CD4-positive, CD25-positive, alpha-beta regulatory T cell (primary cell): ENCODE measurements around the gene PAX2. TPM values are rescaled to one million over a fixed set of nuclear protein-coding genes. Genes with fewer than 3 reads are reported as not detected.
A peak's percentile ranks its signal among the peaks of the same experiment; 100 is the strongest.

Experiments
- ATAC-seq, 2 donors: fragments of 150-1000 bp; cut with Tn5 transposase; one replicate each; pipeline ENCODE4 v1.10.0; 2021; ENCODE audit warnings: low read depth in 2 of 2, moderate number of reproducible peaks in 2 of 2, moderate library complexity in 1 of 2
- DNase-seq, 3 donors: peaks; one replicate each; pipeline versions ENCODE4 v3.0.0 to v3.0.0-alpha.2; 2012 to 2022; ENCODE audit warnings: mixed read lengths in 1 of 3
- H3K27ac ChIP-seq: one replicate; pipeline ENCODE4 v1.7.0; 2013; ENCODE audit warnings: mild to moderate bottlenecking, low read length; ENCODE audit not compliant: insufficient read depth, poor library complexity, severe bottlenecking
- H3K27me3 ChIP-seq: one replicate; pipeline ENCODE4 v1.7.0; 2013; ENCODE audit warnings: low read length; ENCODE audit not compliant: control insufficient read depth, insufficient read depth
- H3K36me3 ChIP-seq: one replicate; pipeline ENCODE4 v1.7.0; 2013; ENCODE audit warnings: mild to moderate bottlenecking, low read length, moderate library complexity; ENCODE audit not compliant: control insufficient read depth, insufficient read depth
- H3K4me1 ChIP-seq: 2 replicates; pipeline ENCODE4 v1.7.0; 2013; ENCODE audit warnings: mild to moderate bottlenecking, low read length; ENCODE audit not compliant: insufficient read depth, control insufficient read depth, poor library complexity, severe bottlenecking
- H3K4me3 ChIP-seq: one replicate; pipeline ENCODE4 v1.7.0; 2013; ENCODE audit warnings: low read depth, mild to moderate bottlenecking, low read length, moderate library complexity
- H3K9me3 ChIP-seq, 2 experiments: 1 replicate in 1 of 2; 2 replicates in 1 of 2; pipeline ENCODE4 v1.7.0; 2013; ENCODE audit warnings: low read length in 2 of 2, mild to moderate bottlenecking in 1 of 2, moderate library complexity in 1 of 2; ENCODE audit not compliant: control insufficient read depth in 2 of 2
- H3K27ac Mint-ChIP-seq, 3 donors: one replicate each; pipeline ENCODE4 v1.8.0; 2020 to 2022; ENCODE audit warnings: mild to moderate bottlenecking in 3 of 3, mixed read lengths in 3 of 3, moderate library complexity in 2 of 3
- H3K27me3 Mint-ChIP-seq: one replicate; pipeline ENCODE4 v1.8.0; 2022; ENCODE audit warnings: mild to moderate bottlenecking, mixed read lengths
- H3K36me3 Mint-ChIP-seq: one replicate; pipeline ENCODE4 v1.8.0; 2020; ENCODE audit warnings: mixed read lengths
- H3K4me1 Mint-ChIP-seq, 4 donors: one replicate each; pipeline ENCODE4 v1.8.0; 2020 to 2022; ENCODE audit warnings: mixed read lengths in 4 of 4, mild to moderate bottlenecking in 1 of 4
- H3K4me3 Mint-ChIP-seq, 4 donors: one replicate each; pipeline ENCODE4 v1.8.0; 2020 to 2022; ENCODE audit warnings: mild to moderate bottlenecking in 4 of 4, mixed read lengths in 4 of 4, moderate library complexity in 3 of 4
- H3K9me3 Mint-ChIP-seq, 7 donors: one replicate each; pipeline ENCODE4 v1.8.0; 2020 to 2022; ENCODE audit warnings: mixed read lengths in 7 of 7, mild to moderate bottlenecking in 3 of 7, moderate library complexity in 2 of 7
- polyA plus RNA-seq, 4 donors: library from polyadenylated mRNA; unstranded; fragments of 300-500 nt; fragmentation: Illumina TruSeq; gene quantifications; one replicate each; pipeline ENCODE4 v1.2.3, GENCODE V29; 2021
- total RNA-seq: library from RNA; stranded (reverse); gene quantifications from one replicate; pipeline ENCODE4 v1.2.3, GENCODE V29; 2022

The PAX2 gene
- total and polyA plus RNA-seq, 5 donors from 2014 or later, result 0.08 TPM; not detected in 4

- peaks cover 0 to 2% (median 0%) of the 10 kb centered on the region in 7 donors for H3K9me3 Mint-ChIP-seq
- ATAC-seq, result no peak
- H3K9me3 ChIP-seq, result no peaks in the 10 kb centered on the region
- H3K27ac ChIP-seq, result no peak overlapping the region
- H3K27me3 ChIP-seq, result no peaks in the 10 kb centered on the region
- H3K27me3 Mint-ChIP-seq, result peaks cover 28% of the 10 kb centered on the region
- no peaks in the 10 kb centered on the region for H3K4me1 Mint-ChIP-seq
- H3K27ac Mint-ChIP-seq, result no peak overlapping the region
- H3K4me3 Mint-ChIP-seq, result no peak overlapping the region
- no peaks in the 10 kb centered on the region for H3K36me3 ChIP-seq
- no peak overlapping the region for H3K4me3 ChIP-seq
- no peak for DNase-seq
- H3K36me3 Mint-ChIP-seq, result no peaks in the 10 kb centered on the region
- H3K4me1 ChIP-seq, result no peaks in the 10 kb centered on the region
Measured at GRCh38 chr10:100864036-100864885, 118.9 kb downstream of the PAX2 start.

DNA sequence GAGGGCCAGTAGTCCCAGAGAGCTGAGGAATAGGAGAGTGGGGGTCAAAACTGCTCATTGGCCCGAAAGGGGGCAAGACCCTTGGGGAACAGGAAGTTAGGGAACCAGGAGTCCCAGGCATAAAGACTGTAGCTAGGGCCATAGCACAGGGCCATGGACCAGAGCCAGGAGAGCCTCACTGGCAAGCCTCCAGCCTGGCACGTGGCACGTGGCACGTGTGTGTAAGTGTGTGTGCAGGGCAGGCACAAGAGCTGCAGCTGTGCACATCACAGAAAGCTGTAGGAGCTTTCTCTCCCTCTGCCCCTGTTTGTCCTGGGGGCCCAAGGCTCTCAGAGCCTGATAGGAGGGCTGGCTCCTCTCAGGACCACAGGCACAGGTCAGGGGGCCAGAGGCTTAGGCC, 119.6 kb downstream of the PAX2 start:
- no peaks in the 10 kb centered on the region for H3K4me1 Mint-ChIP-seq
- Histone ChIP-seq H3K27ac (no peak overlapping the region), H3K36me3 (no peaks in the 10 kb centered on the region), H3K9me3 (no peaks in the 10 kb centered on the region), H3K27me3 (no peaks in the 10 kb centered on the region), H3K4me1 (no peaks in the 10 kb centered on the region), H3K4me3 (no peak overlapping the region)
- DNase-seq (no peak), ATAC-seq (no peak)
- peaks cover 0 to 2% (median 0%) of the 10 kb centered on the region in 7 donors for H3K9me3 Mint-ChIP-seq
- H3K27me3 Mint-ChIP-seq, result peaks cover 22% of the 10 kb centered on the region
- H3K4me3 Mint-ChIP-seq, result no peak overlapping the region
- no peaks in the 10 kb centered on the region for H3K36me3 Mint-ChIP-seq
- H3K27ac Mint-ChIP-seq, result no peak overlapping the region

GRCh38 chr10:100866010-100866409, 120.6 kb downstream of the PAX2 start:
- H3K27me3 ChIP-seq, result no peaks in the 10 kb centered on the region
- Mint-ChIP-seq H3K4me1 (no peaks in the 10 kb centered on the region), H3K4me3 (no peak overlapping the region), H3K27me3 (peaks cover 22% of the 10 kb centered on the region), H3K9me3 (peaks cover 0 to 2% (median 0%) of the 10 kb centered on the region in 7 donors), H3K36me3 (no peaks in the 10 kb centered on the region), H3K27ac (no peak overlapping the region)
- no peak overlapping the region for H3K4me3 ChIP-seq
- ATAC-seq (no peak), DNase-seq (no peak)
- no peaks in the 10 kb centered on the region for H3K36me3 ChIP-seq
- no peak overlapping the region for H3K27ac ChIP-seq
- no peaks in the 10 kb centered on the region for H3K4me1 ChIP-seq
- H3K9me3 ChIP-seq, result no peaks in the 10 kb centered on the region

- Histone ChIP-seq H3K27ac (no peak overlapping the region), H3K36me3 (no peaks in the 10 kb centered on the region), H3K9me3 (no peaks in the 10 kb centered on the region), H3K4me3 (no peak overlapping the region), H3K27me3 (no peaks in the 10 kb centered on the region), H3K4me1 (no peaks in the 10 kb centered on the region)
- Mint-ChIP-seq H3K9me3 (peaks cover 0 to 2% (median 0%) of the 10 kb centered on the region in 7 donors), H3K4me1 (no peaks in the 10 kb centered on the region), H3K4me3 (no peak overlapping the region), H3K36me3 (no peaks in the 10 kb centered on the region), H3K27me3 (peaks cover 22% of the 10 kb centered on the region), H3K27ac (no peak overlapping the region)
- ATAC-seq (no peak), DNase-seq (no peak)
Measured at GRCh38 chr10:100866575-100867098, 121.3 kb downstream of the PAX2 start.

DNA sequence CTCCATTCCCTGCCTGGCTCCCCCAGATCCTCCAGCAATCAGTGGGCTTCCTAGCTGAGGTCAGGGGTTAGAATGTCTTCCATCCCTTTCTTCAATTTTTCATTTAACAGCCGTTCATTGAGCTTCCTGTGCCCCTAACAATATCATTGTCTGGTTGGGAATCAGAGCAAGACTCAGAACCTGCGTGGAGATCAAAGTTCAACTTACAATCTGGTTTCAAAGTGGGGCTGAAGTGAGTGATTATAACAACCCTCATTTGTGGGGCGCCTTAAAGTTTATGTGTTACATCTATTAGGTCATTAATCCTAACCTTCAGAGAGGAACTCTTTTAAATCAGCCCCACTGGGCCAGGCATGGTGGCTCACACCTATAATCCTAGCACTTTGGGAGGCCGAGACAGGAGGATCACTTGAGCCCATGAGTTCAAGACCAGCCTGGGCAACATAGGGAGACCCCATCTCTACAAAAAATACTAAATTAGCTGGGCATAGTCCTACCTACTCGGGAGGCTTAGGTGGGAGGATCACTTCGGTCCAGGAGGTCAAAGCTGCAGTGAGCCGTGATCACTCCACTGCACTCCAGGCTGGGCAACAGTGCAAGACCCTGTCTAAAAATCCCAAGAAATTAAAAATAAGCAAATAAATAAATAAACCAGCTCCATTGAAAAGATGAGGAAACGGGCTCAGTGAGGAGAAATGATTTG, 122.0 kb downstream of the PAX2 start:
- Mint-ChIP-seq H3K9me3 (peaks cover 0 to 2% (median 0%) of the 10 kb centered on the region in 7 donors), H3K4me3 (no peak overlapping the region), H3K36me3 (no peaks in the 10 kb centered on the region), H3K27ac (peak overlapping the region in 1 of 3 donors; percentile 70), H3K4me1 (peaks cover 0 to 2% (median 0%) of the 10 kb centered on the region in 4 donors), H3K27me3 (peaks cover 16% of the 10 kb centered on the region)
- H3K4me3 ChIP-seq, result no peak overlapping the region
- H3K27me3 ChIP-seq, result no peaks in the 10 kb centered on the region
- ATAC-seq (no peak), DNase-seq (no peak)
- H3K36me3 ChIP-seq, result no peaks in the 10 kb centered on the region
- H3K27ac ChIP-seq, result no peak overlapping the region
- no peaks in the 10 kb centered on the region for H3K4me1 ChIP-seq
- no peaks in the 10 kb centered on the region for H3K9me3 ChIP-seq

- Histone ChIP-seq H3K9me3 (no peaks in the 10 kb centered on the region), H3K27me3 (no peaks in the 10 kb centered on the region), H3K27ac (no peak overlapping the region), H3K4me3 (no peak overlapping the region), H3K4me1 (no peaks in the 10 kb centered on the region), H3K36me3 (no peaks in the 10 kb centered on the region)
- Mint-ChIP-seq H3K9me3 (peaks cover 0 to 2% (median 0%) of the 10 kb centered on the region in 7 donors), H3K4me1 (peaks cover 0 to 2% (median 0%) of the 10 kb centered on the region in 4 donors), H3K36me3 (no peaks in the 10 kb centered on the region), H3K27me3 (peaks cover 21% of the 10 kb centered on the region), H3K27ac (no peak overlapping the region), H3K4me3 (no peak overlapping the region)
- no peak for DNase-seq
- ATAC-seq, result no peak
Measured at GRCh38 chr10:100868382-100868781, 123.0 kb downstream of the PAX2 start.

- Histone ChIP-seq H3K27me3 (no peaks in the 10 kb centered on the region), H3K9me3 (no peaks in the 10 kb centered on the region), H3K36me3 (no peaks in the 10 kb centered on the region), H3K4me1 (no peaks in the 10 kb centered on the region), H3K4me3 (no peak overlapping the region), H3K27ac (no peak overlapping the region)
- DNase-seq, result no peak
- Mint-ChIP-seq H3K36me3 (no peaks in the 10 kb centered on the region), H3K4me1 (peaks cover 0 to 2% (median 0%) of the 10 kb centered on the region in 4 donors), H3K4me3 (no peak overlapping the region), H3K9me3 (peaks cover 0 to 2% (median 0%) of the 10 kb centered on the region in 7 donors), H3K27me3 (peaks cover 21% of the 10 kb centered on the region), H3K27ac (peak overlapping the region in 1 of 3 donors; percentile 2)
- no peak for ATAC-seq
Measured at GRCh38 chr10:100869399-100869798, 124.0 kb downstream of the PAX2 start.
